Measurements from ENCODE around the gene XPO6.

- no peak for TF ChIP-seq POLR2AphosphoS5 (IDR thresholded peaks at IDR 0.05; ENCODE audit: low read depth, low read length)
- no peak for TF ChIP-seq MAX (IDR thresholded peaks at IDR 0.05)
- no peak for TF ChIP-seq CTCF (IDR thresholded peaks at IDR 0.05 in 2 of 3, conservative IDR thresholded peaks at IDR 0.05 in 1 of 3; ENCODE audit: borderline replicate concordance in 1 of 3, insufficient read depth in 1 of 3, low read depth in 2 of 3, low read length in 2 of 3)
- TF ChIP-seq POLR2A (IDR thresholded peaks at IDR 0.05; ENCODE audit: borderline replicate concordance, extremely low read depth, insufficient read depth, insufficient read length), result no peak
- no peak for TF ChIP-seq EZH2phosphoT487 (IDR thresholded peaks at IDR 0.05; ENCODE audit: borderline replicate concordance)
- no peak for TF ChIP-seq REST (IDR thresholded peaks at IDR 0.05; ENCODE audit: low read depth)
- TF ChIP-seq JUND (IDR thresholded peaks at IDR 0.05), result no peak
Measured at GRCh38 chr16:28189245-28189644, 22.5 kb downstream of the XPO6 start.

All from HCT116 (cell line).